Fibroblast of lung (primary cell): ENCODE measurements around the gene GLT6D1. TPM values are rescaled to one million over a fixed set of nuclear protein-coding genes. Genes with fewer than 3 reads are reported as not detected.

ENCODE experiments used
- DNase-seq, 2 donors: peaks; one replicate each; pipeline versions ENCODE4 v3.0.0 to v3.0.0-alpha.2; 2010; ENCODE audit warnings: low read depth in 2 of 2
- H2AFZ ChIP-seq: 2 replicates; pipeline ENCODE4 v1.5.1; 2012; ENCODE audit warnings: low read length, control low read depth, inconsistent platforms
- H3K27ac ChIP-seq: 2 replicates; pipeline ENCODE4 v1.5.1; 2011; ENCODE audit warnings: low read length, control low read depth; ENCODE audit not compliant: insufficient read depth
- H3K27me3 ChIP-seq: 2 replicates; pipeline ENCODE4 v1.5.1; 2011; ENCODE audit warnings: mild to moderate bottlenecking, low read length; ENCODE audit not compliant: control insufficient read depth, insufficient read depth
- H3K36me3 ChIP-seq: 2 replicates; pipeline ENCODE4 v1.5.1; 2011; ENCODE audit warnings: low read length; ENCODE audit not compliant: control insufficient read depth, insufficient read depth
- H3K4me1 ChIP-seq: 2 replicates; pipeline ENCODE4 v1.5.1; 2011; ENCODE audit warnings: low read length; ENCODE audit not compliant: control insufficient read depth, insufficient read depth; ENCODE audit errors: extremely low read depth
- H3K4me2 ChIP-seq: 2 replicates; pipeline ENCODE4 v1.5.1; 2011; ENCODE audit warnings: low read length, control low read depth; ENCODE audit not compliant: insufficient read depth; ENCODE audit errors: extremely low read depth
- H3K4me3 ChIP-seq, 4 experiments: fragments of 200-600 bp in 1 of 4; sonication (generic) in 1 of 4; replicated peaks in 1 of 4; 2 replicates each; pipeline ENCODE4 v1.5.1; 2011 to 2016; ENCODE audit warnings: low read length in 4 of 4, low read depth in 3 of 4, mild to moderate bottlenecking in 3 of 4, control low read depth in 2 of 4, inconsistent platforms in 1 of 4, mixed read lengths in 1 of 4; ENCODE audit not compliant: insufficient read depth in 1 of 4; ENCODE audit errors: control extremely low read depth in 1 of 4
- H3K79me2 ChIP-seq: 2 replicates; pipeline ENCODE4 v1.5.1; 2012; ENCODE audit warnings: mild to moderate bottlenecking, low read length, inconsistent platforms; ENCODE audit not compliant: control insufficient read depth, insufficient read depth
- H3K9ac ChIP-seq: 2 replicates; pipeline ENCODE4 v1.5.1; 2011; ENCODE audit warnings: mild to moderate bottlenecking, low read length, control low read depth; ENCODE audit not compliant: insufficient read depth
- H3K9me3 ChIP-seq: 2 replicates; pipeline ENCODE4 v1.5.1; 2012; ENCODE audit warnings: low read depth, low read length; ENCODE audit not compliant: control insufficient read depth, insufficient read depth
- H4K20me1 ChIP-seq: 2 replicates; pipeline ENCODE4 v1.5.1; 2011; ENCODE audit warnings: low read length; ENCODE audit not compliant: control insufficient read depth, insufficient read depth; ENCODE audit errors: extremely low read depth
- EZH2 ChIP-seq: IDR thresholded peaks from 2 replicates; pipeline ENCODE4 v1.5.1; 2012; ENCODE audit warnings: low read length, control low read depth, mild to moderate bottlenecking; ENCODE audit errors: missing control alignments
- polyA plus RNA-seq, 2 donors: library from polyadenylated mRNA; depleted of rRNA in 1 of 2; stranded (reverse) in 1 of 2; unstranded in 1 of 2; fragments of >200 nt; gene quantifications; 2 replicates each; pipeline ENCODE4 v1.2.1, GENCODE V29; 2011 to 2012; ENCODE audit warnings: missing spikeins in 1 of 2
- total RNA-seq: library from RNA; depleted of rRNA; stranded (reverse); fragments of >200 nt; gene quantifications from 2 replicates; pipeline ENCODE4 v1.2.1, GENCODE V29; 2014
- TF ChIP-seq, protein P1 (sequence below), 2 donors: IDR thresholded peaks in 1 of 2; conservative IDR thresholded peaks in 1 of 2; 1 replicate in 1 of 2; 2 replicates in 1 of 2; pipeline ENCODE4 v1.5.1; 2011 to 2012; ENCODE audit warnings: low read length in 2 of 2, control low read depth in 1 of 2, inconsistent platforms in 1 of 2, low read depth in 1 of 2, mild to moderate bottlenecking in 1 of 2

Gene GLT6D1
- total and polyA plus RNA-seq, 2 donors (not counting 1 experiment from before 2014, with no cell fraction given): not detected

DNA sequence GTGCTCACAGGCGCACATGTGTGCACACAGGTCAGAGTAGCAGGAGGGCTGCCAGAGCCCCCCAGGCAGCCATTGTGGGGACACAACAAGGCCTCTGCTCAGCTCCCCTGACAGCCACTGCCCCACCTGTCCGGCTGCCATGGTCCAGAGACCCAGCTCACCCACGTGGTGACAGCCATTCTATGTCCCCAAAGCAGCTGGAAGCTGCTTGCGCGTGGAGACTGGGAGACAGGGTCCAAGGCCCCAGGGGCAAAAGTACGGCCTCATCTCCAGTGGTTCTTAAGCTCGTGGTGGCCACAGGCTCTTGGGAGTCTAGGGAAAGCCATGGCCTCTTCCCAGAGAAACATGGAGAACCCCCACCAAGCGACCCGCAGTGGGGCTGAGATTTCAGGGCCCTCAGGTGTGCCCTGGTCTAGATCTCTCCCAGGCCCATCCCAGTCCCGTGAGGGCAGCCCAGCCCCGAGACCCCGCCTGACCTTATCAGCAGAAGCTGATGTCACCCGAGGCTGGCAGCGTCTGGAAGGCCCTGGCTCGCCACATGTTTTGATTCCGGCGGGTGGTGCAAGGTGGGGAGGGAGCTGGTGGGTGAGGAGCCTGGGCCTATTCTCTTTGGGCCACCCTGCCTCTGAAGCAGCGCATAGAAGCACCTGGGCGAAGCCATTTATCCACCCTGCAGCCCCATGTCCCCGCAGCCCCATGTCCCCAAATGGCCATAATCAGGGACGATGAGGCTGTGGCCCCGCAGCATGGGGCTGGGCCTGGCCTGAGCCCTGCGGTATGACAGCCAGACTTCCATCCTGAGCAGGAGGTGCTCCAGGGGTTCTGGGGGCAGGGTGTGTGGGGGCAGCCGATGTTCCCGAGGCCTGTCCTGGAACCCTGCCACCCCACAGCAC is 31.7 kb downstream of the GLT6D1 start:
- Histone ChIP-seq H4K20me1 (no peaks in the 10 kb centered on the region), H3K36me3 (no peaks in the 10 kb centered on the region), H3K79me2 (no peaks in the 10 kb centered on the region), H3K4me1 (no peaks in the 10 kb centered on the region), H3K9me3 (no peaks in the 10 kb centered on the region), H3K27me3 (no peaks in the 10 kb centered on the region), H2AFZ (no peak overlapping the region), H3K4me3 (no peak overlapping the region), H3K4me2 (no peak overlapping the region), H3K27ac (no peak overlapping the region), H3K9ac (no peak overlapping the region)
- DNase-seq: no peak
- no peak for TF ChIP-seq EZH2
- TF ChIP-seq, protein P1, sequence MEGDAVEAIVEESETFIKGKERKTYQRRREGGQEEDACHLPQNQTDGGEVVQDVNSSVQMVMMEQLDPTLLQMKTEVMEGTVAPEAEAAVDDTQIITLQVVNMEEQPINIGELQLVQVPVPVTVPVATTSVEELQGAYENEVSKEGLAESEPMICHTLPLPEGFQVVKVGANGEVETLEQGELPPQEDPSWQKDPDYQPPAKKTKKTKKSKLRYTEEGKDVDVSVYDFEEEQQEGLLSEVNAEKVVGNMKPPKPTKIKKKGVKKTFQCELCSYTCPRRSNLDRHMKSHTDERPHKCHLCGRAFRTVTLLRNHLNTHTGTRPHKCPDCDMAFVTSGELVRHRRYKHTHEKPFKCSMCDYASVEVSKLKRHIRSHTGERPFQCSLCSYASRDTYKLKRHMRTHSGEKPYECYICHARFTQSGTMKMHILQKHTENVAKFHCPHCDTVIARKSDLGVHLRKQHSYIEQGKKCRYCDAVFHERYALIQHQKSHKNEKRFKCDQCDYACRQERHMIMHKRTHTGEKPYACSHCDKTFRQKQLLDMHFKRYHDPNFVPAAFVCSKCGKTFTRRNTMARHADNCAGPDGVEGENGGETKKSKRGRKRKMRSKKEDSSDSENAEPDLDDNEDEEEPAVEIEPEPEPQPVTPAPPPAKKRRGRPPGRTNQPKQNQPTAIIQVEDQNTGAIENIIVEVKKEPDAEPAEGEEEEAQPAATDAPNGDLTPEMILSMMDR (conservative IDR thresholded peaks at IDR 0.05 in 1 of 2, IDR thresholded peaks at IDR 0.05 in 1 of 2; ENCODE audit: low read depth in 1 of 2, low read length in 2 of 2): no peak

GRCh38 chr9:135606885-135607259 is 32.5 kb downstream of the GLT6D1 start:
- no peaks in the 10 kb centered on the region for H3K27me3 ChIP-seq

DNA sequence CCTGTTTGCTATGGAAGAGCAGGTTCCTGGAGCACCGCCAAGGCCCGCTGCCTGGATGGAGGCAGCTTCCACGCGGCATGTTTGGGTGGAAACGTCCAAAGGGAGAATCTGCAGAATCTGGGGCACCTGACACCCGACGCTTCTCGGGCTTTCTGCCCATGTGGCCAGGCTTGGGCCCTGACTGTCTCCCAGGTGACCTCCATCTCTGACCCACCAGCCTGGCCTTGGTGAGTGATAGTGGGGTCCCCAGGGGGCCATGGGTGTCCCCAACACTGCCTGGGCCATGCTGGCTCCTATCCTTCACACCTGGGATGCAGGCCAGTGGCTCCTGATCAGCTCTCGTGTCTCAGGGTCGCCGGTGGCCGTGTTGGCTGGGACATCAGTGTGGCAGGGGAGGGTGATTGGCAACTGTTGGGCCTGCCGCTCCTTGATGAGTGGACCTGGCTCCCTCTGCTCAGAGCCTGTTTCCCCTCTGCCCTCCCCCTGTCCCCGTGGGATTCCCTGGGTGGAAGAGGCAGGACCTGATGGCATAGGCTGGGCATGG is 34.0 kb downstream of the GLT6D1 start:
- DNase-seq: no peak

More at GRCh38 chr9:135606885-135607259, 32.5 kb downstream of the GLT6D1 start:
- H2AFZ ChIP-seq: no peak overlapping the region
- no peak overlapping the region for H3K27ac ChIP-seq
- H3K4me1 ChIP-seq: no peaks in the 10 kb centered on the region
- no peaks in the 10 kb centered on the region for H3K9me3 ChIP-seq
- DNase-seq: no peak
- no peak overlapping the region for H3K4me2 ChIP-seq
- no peaks in the 10 kb centered on the region for H3K36me3 ChIP-seq
- H3K9ac ChIP-seq: no peak overlapping the region
- TF ChIP-seq, protein P1 (conservative IDR thresholded peaks at IDR 0.05 in 1 of 2, IDR thresholded peaks at IDR 0.05 in 1 of 2; ENCODE audit: low read depth in 1 of 2, low read length in 2 of 2): no peak
- no peak for TF ChIP-seq EZH2
- H3K4me3 ChIP-seq: no peak overlapping the region
- H3K79me2 ChIP-seq: no peaks in the 10 kb centered on the region
- H4K20me1 ChIP-seq: no peaks in the 10 kb centered on the region

More for the DNA sequence above, 34.0 kb downstream of the GLT6D1 start:
- Histone ChIP-seq H3K27ac (no peak overlapping the region), H3K9ac (no peak overlapping the region), H2AFZ (no peak overlapping the region), H3K4me3 (no peak overlapping the region), H3K4me2 (no peak overlapping the region), H3K4me1 (no peaks in the 10 kb centered on the region), H3K27me3 (no peaks in the 10 kb centered on the region), H3K9me3 (no peaks in the 10 kb centered on the region), H4K20me1 (no peaks in the 10 kb centered on the region), H3K36me3 (no peaks in the 10 kb centered on the region), H3K79me2 (no peaks in the 10 kb centered on the region)
- TF ChIP-seq EZH2: no peak
- TF ChIP-seq, protein P1 (conservative IDR thresholded peaks at IDR 0.05 in 1 of 2, IDR thresholded peaks at IDR 0.05 in 1 of 2; ENCODE audit: low read depth in 1 of 2, low read length in 2 of 2): no peak
